ENCODE data around the gene ITPR1.
A peak's percentile ranks its signal among the peaks of the same experiment; 100 is the strongest.

Gene ITPR1

DNA sequence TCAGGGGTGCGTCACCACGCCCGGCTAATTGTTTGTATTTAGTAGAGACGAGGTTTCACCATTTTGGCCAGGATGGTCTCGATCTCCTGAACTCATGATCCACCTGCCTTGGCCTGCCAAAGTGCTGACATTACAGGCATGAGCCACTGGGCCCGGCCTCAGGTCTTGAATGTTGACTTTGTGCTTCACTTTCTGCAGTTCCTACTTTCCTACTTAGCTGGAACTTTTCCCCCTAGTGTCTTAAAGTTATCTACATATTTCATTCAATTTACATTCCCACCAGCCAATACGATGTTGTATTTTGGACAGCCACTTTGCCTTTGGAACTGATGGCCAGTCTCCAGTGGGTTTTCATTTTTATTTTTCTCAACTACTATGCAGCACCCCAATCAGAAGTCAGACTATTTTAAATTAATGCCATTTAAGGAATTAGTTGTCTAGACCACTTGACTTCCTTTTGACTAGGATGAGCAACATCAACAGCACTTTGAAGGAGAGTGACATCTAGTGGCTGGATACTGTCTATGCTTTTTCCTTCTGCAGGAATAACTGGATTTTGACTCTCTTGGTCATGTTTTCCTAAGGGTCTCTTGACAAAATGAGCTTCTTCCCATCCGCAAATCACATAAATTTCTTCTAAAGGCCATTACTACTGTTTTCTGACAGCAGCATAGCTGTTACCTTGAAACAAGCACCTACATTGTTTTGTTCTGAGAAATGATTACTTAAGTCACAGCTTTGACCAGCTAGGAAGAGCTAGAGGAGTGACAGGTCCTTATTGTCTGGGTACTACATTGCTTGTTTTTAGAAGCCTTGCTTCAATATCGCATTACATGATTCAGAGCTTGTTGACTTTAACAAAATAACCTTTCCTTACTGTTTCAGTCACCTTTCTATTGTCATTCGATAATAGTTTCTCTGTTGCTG lies 140.2 kb downstream of the ITPR1 start:
- peak in 1 of 56 donors; percentile 19 for DNase-seq

DNA sequence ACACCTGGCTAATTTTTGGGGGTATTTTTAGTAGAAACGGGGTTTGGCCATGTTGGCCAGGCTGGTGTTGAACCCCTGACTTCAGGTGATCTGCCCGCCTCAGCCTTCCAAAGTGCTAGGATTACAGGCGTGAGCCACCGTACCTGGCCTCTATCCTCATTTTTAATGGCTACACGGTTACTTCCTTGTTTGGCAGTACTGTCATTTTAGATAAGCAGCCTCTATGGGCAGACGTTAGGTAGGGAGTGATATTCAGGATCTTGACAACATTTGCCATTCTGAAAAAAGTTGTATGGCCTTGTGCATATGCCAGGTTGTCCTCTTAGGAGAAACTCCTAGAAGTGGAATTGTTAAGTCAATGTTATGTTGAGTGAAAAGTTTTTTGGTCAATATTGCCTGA lies 141.7 kb downstream of the ITPR1 start:
- no peak for DNase-seq

- DNase-seq, result no peak
Observed at GRCh38 chr3:4637265-4637664, 144.1 kb downstream of the ITPR1 start.

DNA sequence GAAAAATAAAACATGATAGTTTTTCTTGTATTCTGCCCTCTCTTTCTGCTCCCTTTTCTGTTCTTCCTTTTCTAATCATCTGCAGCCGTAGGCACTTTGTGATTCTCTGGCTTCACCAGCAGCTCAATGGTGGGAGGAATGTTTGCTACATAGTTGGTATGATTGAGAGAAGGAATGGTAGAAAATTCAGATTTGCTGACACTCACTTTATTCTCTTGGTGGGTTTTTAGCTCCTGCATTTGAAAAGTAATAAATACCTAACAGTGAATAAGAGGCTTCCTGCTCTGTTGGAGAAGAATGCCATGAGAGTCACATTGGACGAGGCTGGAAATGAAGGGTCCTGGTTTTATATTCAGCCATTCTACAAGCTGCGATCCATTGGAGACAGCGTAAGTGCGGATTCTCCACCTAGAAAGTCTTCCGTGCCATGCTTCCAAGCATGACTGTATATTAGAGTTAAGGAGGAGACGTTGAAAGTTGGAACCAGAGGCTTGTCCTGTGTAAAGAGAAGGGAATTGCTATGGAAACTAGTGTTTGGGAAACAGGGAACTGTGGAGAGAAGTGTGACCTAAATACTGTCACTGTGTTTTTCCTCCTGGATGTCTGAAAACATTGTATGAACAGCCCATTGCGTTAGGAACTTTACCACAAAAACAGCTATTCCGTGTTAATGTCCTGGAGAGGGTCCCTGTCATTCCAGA lies 148.9 kb downstream of the ITPR1 start:
- no peak for DNase-seq

DNA sequence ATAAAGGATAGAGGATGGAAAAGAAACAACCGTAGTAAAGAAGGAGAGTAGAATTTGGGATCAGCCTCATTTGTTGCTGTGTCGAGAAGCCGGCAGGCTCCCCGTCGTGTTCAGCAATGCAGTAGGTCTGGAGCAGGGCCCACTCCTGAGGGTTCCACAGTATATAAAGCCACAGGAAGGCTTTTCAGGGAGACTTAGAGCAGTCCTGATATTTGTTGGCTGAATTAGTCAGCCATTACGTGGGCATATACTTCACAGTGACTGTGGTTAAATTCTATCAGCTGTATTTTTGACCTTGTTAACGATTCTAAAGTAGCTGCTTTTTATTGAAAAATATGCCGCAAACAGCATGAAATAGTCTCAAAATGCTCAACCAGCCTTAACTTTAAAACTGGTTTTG lies 149.5 kb downstream of the ITPR1 start:
- DNase-seq, result no peak

DNA sequence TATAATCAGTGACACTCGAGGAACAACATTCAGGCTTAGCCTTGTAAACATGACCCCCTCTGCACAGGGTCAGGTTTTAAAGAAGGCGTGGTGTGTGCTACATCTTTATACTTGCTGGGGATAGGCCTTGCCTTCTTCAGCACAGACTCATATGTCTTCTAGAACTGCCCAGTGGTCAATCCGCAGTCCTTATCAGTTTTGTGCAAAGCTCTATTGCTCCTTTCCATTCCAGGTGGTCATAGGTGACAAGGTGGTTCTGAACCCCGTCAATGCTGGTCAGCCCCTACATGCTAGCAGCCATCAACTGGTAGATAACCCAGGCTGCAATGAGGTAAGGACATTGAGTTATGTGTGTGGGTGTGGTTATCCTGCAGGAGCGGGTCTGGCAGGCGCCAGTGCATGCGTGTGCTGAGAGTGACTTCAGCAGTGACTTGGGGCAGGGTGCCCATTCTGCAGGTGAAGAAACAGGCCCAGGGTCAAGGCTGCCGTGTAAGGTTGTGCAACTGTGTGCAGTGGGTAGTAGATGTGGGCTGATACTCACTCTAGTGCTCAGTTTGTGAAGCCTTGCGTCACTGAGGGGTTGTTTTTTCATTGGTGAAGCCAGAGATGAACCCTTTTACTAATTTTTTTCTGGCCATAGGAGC lies 150.9 kb downstream of the ITPR1 start:
- no peak for DNase-seq

GRCh38 chr3:4644951-4645350 lies 151.8 kb downstream of the ITPR1 start:
- no peak for DNase-seq

- DNase-seq, result no peak
Observed at GRCh38 chr3:4645468-4645867, 152.3 kb downstream of the ITPR1 start.

DNA sequence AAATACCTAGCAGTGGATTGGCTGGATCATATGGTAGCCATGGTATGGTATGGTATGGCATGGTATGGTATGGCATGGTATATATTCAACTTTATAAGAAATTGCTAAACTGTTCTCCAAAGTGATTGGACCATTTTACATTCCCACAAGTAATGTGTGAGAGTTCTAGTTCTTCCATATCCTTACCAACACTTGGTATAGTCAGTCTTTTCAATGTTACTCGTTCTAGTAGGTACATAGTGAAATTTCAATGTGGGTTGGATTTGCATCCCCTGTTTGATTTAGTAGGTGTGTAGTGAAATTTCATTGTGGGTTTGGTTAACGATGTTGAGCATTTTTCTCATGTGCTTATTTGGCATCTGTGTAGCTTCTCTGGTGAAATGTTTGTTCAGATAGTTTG lies 154.3 kb downstream of the ITPR1 start:
- DNase-seq, result no peak

DNA sequence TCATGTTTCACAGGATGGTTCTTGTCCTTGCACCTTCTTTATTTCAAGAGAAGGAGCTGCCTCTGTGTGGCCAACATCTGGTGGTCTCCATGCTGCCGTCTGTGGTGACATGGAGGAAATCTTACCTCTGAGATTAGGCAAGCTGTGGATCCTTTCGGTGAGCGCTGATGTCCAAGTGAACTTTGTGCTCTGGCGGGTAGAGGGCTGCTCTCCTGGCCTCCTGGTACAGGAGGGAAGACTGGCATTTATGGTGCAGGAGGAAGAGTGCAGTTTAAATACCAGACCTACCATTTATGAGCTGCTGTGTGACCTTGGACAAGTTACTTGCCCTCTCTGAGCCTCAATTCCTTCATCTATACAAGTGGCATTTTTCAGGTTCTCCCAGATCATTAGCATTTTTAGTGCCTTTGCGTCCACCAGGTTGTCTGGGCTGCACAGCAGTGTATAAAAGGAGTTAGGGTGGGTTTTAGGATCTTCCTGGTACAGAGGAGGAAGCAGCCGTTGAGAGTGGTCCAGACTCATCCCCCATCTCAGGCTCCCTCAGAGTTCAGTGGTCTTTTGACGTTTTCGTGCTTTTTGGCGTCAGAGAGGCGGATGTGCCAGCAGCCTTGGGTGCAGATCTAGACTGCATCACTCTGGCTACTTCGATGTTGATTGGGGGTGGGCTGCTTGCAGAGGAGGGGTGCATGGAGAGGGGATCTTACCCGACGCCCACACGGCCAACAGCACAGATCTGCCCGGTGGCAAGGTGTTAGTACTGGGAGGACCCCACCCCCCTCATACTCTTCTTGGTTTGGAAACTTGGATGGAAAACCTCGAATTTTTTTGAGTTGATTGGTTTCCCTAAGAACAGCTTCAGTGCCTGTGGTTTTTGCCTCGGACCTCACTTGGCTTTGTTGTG lies 162.2 kb downstream of the ITPR1 start:
- no peak for DNase-seq

DNA sequence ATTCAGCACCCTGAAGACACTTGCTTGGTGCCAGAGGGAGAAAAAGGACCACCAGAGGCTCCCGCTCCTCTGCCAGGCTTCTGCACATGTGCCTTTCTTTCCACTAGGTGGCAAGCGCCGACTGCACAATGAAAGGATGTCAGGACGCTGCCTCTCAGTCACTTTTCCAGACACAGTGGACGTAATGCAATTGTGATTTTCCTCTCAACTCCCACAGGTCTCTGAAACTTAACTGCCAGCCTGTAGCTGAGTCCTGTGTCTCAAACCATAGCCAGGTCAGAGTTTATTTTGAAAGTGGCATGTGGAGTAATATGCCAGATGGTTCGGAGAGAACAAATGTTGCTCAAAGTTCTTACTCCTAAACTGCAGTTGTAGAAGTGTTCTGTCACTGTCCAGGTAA lies 162.9 kb downstream of the ITPR1 start:
- peak in 53 of 56 donors; percentile 3 to 78 (median 32) for DNase-seq

DNA sequence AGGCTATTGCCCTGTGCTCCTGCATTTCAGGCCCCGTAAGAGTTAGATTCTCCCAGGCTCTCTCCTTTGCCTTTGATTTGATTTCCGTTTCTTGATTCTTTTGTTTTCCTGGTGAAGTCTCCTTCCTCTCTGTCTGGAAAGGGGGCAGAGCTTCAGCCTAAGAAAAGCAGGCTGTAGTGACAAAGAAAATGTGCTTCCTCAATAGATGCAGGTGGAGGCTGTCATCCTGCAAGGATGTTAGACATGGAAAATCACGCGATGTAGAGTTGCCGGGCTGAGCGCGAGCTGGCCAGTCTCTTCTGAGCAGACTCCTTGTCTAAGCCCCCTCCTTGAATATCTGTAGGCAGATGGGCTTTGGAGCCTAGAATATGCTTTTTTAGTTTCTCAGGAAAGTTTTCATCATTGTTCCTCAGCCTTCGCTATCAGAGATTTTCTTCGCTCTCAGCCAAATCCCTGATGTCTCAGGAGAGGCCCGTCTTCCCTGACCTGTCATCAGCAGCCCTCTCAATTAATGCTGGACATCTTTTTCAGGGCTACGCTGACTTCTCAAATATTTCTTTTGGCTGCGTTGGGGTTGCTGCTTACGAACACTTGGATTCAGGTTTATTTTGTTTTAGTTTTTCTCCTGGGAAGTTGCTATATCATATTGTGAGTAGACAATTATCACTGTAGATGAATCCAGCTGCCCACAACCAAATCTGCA lies 163.6 kb downstream of the ITPR1 start:
- DNase-seq, result no peak

DNA sequence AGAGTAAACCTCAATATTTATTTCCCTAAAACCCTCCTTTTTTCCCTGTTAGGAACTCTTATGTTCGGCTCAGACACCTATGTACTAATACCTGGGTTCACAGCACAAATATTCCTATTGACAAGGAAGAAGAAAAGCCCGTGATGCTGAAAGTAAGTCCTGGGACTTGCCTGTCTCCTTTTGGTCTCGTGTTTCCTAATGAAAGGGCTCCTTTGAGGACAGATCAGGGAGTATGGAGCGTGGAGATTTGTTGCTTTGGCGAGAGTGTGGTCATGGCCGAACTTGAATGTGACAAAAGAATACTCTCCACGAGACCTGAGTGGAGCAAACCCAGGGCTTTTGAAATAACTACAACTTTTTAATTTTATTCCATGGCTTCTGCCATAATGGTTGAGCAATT lies 167.8 kb downstream of the ITPR1 start:
- no peak for DNase-seq

DNA sequence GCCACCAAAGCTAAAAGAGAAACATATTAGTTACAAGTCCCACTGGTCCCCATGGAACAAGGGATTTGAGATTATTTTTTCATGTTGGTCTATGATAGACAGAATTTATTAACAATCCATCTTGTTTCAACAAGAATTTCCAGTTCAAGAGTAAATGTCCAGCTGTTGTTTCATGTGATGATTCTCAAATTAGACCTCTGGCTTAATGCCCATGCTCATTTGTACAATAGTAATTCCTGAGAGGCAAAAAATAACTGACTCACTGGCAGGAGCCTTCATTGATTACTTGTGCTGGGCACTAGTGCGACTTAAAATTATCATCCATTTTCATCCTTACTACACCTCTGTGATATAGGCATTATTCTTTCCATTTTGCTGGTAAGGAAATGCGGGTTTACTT lies 171.3 kb downstream of the ITPR1 start:
- no peak for DNase-seq

DNA sequence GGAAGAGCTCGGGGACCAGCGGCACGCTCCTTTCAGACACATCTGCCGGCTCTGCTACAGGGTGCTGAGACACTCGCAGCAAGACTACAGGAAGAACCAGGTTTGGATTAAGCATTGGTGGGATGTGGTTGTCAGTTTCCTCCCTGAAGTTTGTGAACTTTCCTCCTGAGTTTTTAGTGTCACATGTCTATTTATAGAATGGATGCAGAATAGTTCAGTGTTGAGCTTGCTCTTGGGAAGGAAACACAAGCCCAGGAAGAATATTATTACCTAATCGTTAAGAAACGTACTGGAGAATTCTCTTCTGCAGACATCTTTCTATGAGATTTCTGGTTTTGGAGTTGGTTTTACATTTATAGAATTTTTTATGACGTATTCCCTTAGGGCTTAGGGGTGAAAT lies 172.0 kb downstream of the ITPR1 start:
- DNase-seq, result no peak

GRCh38 chr3:4666071-4666470 lies 172.9 kb downstream of the ITPR1 start:
- DNase-seq, result no peak

- no peak for DNase-seq
Observed at GRCh38 chr3:4670352-4670751, 177.2 kb downstream of the ITPR1 start.

DNA sequence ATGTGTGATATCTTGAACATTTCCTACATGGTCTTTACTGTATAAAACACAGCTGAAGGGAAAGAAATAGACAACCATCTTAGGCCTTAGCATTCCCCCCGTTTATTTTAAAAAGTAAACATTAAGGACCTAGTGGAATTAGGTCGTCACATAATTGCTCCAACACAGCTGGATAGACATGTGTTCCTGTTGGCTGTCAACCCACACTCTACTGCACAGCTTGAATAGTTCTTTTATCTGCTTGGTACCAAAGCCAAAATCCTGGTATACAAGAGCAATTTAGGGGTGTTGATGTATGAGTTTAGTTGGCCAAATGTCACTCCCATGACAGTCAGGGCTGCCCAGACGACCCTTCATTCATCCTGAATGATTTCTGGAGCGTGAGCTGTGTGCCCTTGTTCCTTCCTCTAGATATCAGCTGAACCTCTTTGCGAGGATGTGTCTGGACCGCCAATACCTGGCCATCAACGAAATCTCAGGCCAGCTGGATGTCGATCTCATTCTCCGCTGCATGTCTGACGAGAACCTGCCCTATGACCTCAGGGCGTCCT lies 179.7 kb downstream of the ITPR1 start:
- no peak for DNase-seq

GRCh38 chr3:4674216-4674615 lies 181.1 kb downstream of the ITPR1 start:
- DNase-seq, result no peak

GRCh38 chr3:4675704-4676103 lies 182.6 kb downstream of the ITPR1 start:
- DNase-seq, result no peak
